CD4-positive, alpha-beta T cell (primary cell): ENCODE data around the gene ECT2L. TPM values are rescaled to one million over a fixed set of nuclear protein-coding genes. Genes with fewer than 3 reads are reported as not detected.

Source experiments
- ATAC-seq: fragments of 200-7000 bp; cut with Tn5 transposase; one replicate; pipeline ENCODE4 v1.10.0; 2022; ENCODE audit warnings: mild to moderate bottlenecking; ENCODE audit not compliant: poor library complexity
- CTCF ChIA-PET: fragments of 350-600 bp; sonication (Branson Sonifier 250); formaldehyde crosslinking; loops from one replicate; lab custom pipeline; 2021; ENCODE audit warnings: antibody characterized with exemption, inconsistent platforms; lab: Charles Lee
- POLR2A ChIA-PET: fragments of 350-600 bp; sonication (Branson Sonifier 250); formaldehyde crosslinking; loops from one replicate; lab custom pipeline; 2021; ENCODE audit warnings: antibody characterized with exemption, inconsistent platforms; lab: Charles Lee
- DNase-seq, 14 experiments: peaks; one replicate each; pipeline ENCODE4 v3.0.0-alpha.2; 2013 to 2020; ENCODE audit warnings: mixed read lengths in 2 of 14
- H3K27ac ChIP-seq, 2 donors: one replicate each; pipeline versions ENCODE4 v1.5.1 to v1.7.0; 2013; ENCODE audit warnings: low read length in 2 of 2, low read depth in 1 of 2, mild to moderate bottlenecking in 1 of 2
- H3K27me3 ChIP-seq, 2 experiments: 1 replicate in 1 of 2; 2 replicates in 1 of 2; pipeline versions ENCODE4 v1.6.1 to v1.7.0; 2013; ENCODE audit warnings: low read length in 2 of 2, control low read depth in 1 of 2, mild to moderate bottlenecking in 1 of 2, moderate library complexity in 1 of 2; ENCODE audit not compliant: insufficient read depth in 2 of 2, control insufficient read depth in 1 of 2
- H3K36me3 ChIP-seq: one replicate; pipeline ENCODE4 v1.6.1; 2013; ENCODE audit warnings: low read length, control low read depth; ENCODE audit not compliant: insufficient read depth
- H3K4me1 ChIP-seq: one replicate; pipeline ENCODE4 v1.6.1; 2013; ENCODE audit warnings: low read length, control low read depth; ENCODE audit not compliant: insufficient read depth
- H3K4me3 ChIP-seq: one replicate; pipeline ENCODE4 v1.5.1; 2013; ENCODE audit warnings: mild to moderate bottlenecking, low read length, moderate library complexity
- H3K9me3 ChIP-seq, 2 experiments: 1 replicate in 1 of 2; 2 replicates in 1 of 2; pipeline versions ENCODE4 v1.6.1 to v1.7.0; 2013; ENCODE audit warnings: low read length in 2 of 2, mild to moderate bottlenecking in 2 of 2, control low read depth in 1 of 2, moderate library complexity in 1 of 2; ENCODE audit not compliant: control insufficient read depth in 1 of 2, insufficient read depth in 1 of 2
- H3K27ac Mint-ChIP-seq: one replicate; pipeline ENCODE4 v1.8.0; 2020; ENCODE audit warnings: mixed read lengths
- H3K27me3 Mint-ChIP-seq: one replicate; pipeline ENCODE4 v1.8.0; 2021; ENCODE audit warnings: mixed read lengths
- H3K36me3 Mint-ChIP-seq: one replicate; pipeline ENCODE4 v1.8.0; 2021; ENCODE audit warnings: low read depth, mixed read lengths
- H3K4me1 Mint-ChIP-seq: one replicate; pipeline ENCODE4 v1.8.0; 2021; ENCODE audit warnings: low read depth, mixed read lengths
- H3K4me3 Mint-ChIP-seq: one replicate; pipeline ENCODE4 v1.8.0; 2020; ENCODE audit warnings: mild to moderate bottlenecking, mixed read lengths
- H3K9me3 Mint-ChIP-seq: one replicate; pipeline ENCODE4 v1.8.0; 2020; ENCODE audit warnings: mixed read lengths
- intact Hi-C, 2 experiments: fragments of 100-400 bp; cut with DNase I in 1 of 2; cut with micrococcal nuclease in 1 of 2; formaldehyde crosslinking; loops; one replicate each; pipeline versions ENCODE4 v1.15.1 to v1.9.0; 2023 to 2025; cut with DNase I, micrococcal nuclease
- total RNA-seq, 174 experiments: library from RNA in 2 of 174; stranded (reverse) in 2 of 174; gene quantifications; one replicate each; pipeline ENCODE4 v1.2.3 and lab custom pipeline; 2021 to 2026
- TF ChIP-seq, protein P1 (sequence below): fragments of 200-600 bp; IDR thresholded peaks from one replicate; pipeline ENCODE4 v1.8.0; 2022; ENCODE audit warnings: antibody characterized with exemption, mild to moderate bottlenecking

Gene ECT2L
- total RNA-seq, 2 experiments from 2014 or later: not detected

DNA sequence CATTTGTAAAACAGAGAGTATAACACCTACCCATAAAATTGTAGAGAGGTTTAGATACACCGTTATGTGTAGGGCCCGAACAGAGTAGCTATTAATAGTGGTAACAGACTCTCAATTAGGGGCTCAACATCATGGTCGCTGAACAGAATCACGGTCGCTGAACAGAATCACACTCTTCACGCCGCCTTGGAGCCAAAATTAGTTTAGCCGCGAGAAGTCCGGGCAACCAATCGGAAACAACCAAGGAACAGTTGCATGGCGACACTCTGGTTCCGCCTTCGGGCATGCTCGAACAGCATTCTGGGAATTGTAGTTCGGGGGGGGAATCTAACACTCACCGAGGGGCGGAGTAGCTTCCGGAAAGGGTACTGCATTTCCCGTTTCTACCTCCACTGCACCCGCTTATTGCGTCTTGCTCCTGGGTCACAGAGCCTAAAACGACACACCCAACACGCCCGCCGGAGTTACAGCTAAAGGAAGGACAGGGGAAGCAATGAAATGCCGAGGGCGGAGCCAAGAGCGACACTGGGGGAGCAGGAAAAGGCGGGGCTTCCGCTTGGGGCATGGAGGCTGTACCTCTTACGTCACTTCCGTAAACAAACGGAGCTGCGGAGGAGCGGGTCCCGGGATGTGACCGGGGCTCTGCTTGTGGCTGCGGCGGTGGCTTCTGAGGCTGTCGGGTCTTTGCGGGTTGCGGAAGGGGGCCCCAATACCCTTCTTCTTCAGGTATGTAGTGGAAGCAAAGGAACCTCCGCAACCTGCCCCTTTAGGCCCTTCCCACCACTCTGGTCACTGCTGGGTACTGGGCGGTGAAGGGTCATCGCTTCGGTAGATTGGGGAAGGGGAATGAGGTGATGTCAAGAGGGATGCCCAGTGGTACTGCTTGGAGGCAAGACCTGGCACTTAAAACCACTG is 22.5 kb upstream of the ECT2L start, which contains the start of gene CCDC28A:
CCDC28A (plus strand) TSS at position 593 of the 915 bp plus-strand sequence. CDS start 2,352 bp downstream, outside the sequence.
- Mint-ChIP-seq H3K4me1 (peaks cover 39% of the 10 kb centered on the region), H3K9me3 (no peaks in the 10 kb centered on the region), H3K27ac (peak within 1 kb of the TSS; percentile 98), H3K36me3 (peaks cover 39% of the 10 kb centered on the region), H3K4me3 (peak within 1 kb of the TSS; percentile 98), H3K27me3 (no peaks in the 10 kb centered on the region)
- intact Hi-C loops: loop anchor here (2.0 to 10.0 kb wide), 6 partner anchors 214 to 1559 kb away; partner anchors contain the start of genes CITED2 (in 2 of the 2), ABRACL (in 1 of the 2), HEBP2 (in 1 of the 2) and IFNGR1 (in 1 of the 2)
- ChIA-PET CTCF (interaction anchor here (1.0 kb wide), 1 partner anchor 183 kb away, joined by 3 read pairs; no protein-coding TSS in a partner anchor), POLR2A (interaction anchor here (0.6 to 3.3 kb wide), 13 partner anchors 81 to 905 kb away, joined by 3 to 52 read pairs (median 4); partner anchors contain the start of genes CITED2, HEBP2 and TXLNB)
- Histone ChIP-seq H3K27me3 (no peaks in the 10 kb centered on the region), H3K27ac (peak within 1 kb of the TSS; percentile 93 to 97), H3K9me3 (no peaks in the 10 kb centered on the region), H3K36me3 (peaks cover 25% of the 10 kb centered on the region), H3K4me1 (peaks cover 11% of the 10 kb centered on the region), H3K4me3 (peak within 1 kb of the TSS; percentile 85)
- peak; percentile 84 for ATAC-seq
- TF ChIP-seq, protein P1, sequence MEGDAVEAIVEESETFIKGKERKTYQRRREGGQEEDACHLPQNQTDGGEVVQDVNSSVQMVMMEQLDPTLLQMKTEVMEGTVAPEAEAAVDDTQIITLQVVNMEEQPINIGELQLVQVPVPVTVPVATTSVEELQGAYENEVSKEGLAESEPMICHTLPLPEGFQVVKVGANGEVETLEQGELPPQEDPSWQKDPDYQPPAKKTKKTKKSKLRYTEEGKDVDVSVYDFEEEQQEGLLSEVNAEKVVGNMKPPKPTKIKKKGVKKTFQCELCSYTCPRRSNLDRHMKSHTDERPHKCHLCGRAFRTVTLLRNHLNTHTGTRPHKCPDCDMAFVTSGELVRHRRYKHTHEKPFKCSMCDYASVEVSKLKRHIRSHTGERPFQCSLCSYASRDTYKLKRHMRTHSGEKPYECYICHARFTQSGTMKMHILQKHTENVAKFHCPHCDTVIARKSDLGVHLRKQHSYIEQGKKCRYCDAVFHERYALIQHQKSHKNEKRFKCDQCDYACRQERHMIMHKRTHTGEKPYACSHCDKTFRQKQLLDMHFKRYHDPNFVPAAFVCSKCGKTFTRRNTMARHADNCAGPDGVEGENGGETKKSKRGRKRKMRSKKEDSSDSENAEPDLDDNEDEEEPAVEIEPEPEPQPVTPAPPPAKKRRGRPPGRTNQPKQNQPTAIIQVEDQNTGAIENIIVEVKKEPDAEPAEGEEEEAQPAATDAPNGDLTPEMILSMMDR: no peak
- peak; percentile 87 to 97 (median 92) for DNase-seq

DNA sequence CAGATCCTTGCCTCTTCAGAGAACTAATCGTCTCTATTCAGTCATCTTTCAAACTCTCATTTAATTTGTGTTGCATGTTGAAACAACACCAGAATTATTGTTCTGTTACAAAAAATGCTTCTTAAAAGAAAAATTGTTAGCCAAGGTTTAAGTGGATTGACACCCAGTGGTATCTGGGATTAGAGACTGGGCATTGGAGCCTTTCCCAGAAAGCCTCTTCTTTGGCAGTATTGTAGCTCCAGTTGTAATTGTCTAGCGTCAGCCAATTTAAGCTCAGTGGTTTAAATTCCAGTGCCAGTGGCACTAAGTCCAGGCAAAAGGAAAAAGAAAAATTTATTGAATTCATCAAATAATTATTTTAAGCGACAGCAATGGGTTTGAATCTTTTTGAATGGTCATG is 21.5 kb upstream of the ECT2L start:
- H3K4me1 ChIP-seq: peaks cover 11% of the 10 kb centered on the region
- H3K27ac ChIP-seq: no peak overlapping the region
- TF ChIP-seq, protein P1: no peak
- H3K9me3 Mint-ChIP-seq: no peaks in the 10 kb centered on the region
- CTCF ChIA-PET: no interaction called here
- peaks cover 47% of the 10 kb centered on the region for H3K36me3 Mint-ChIP-seq
- H3K27ac Mint-ChIP-seq: peak overlapping the region; percentile 98
- peaks cover 45% of the 10 kb centered on the region for H3K4me1 Mint-ChIP-seq
- POLR2A ChIA-PET: interaction anchor here (3.3 kb wide), 1 partner anchor 600 kb away, joined by 52 read pairs; the partner anchor contains the start of gene CITED2
- intact Hi-C loops: loop anchor here (5.0 to 10.0 kb wide), 5 partner anchors 213 to 1560 kb away; partner anchors contain the start of genes ABRACL (in 1 of the 2), HEBP2 (in 1 of the 2), IFNGR1 (in 1 of the 2) and REPS1 (in 1 of the 2)
- no peaks in the 10 kb centered on the region for H3K27me3 Mint-ChIP-seq
- DNase-seq (no peak), ATAC-seq (no peak)
- H3K36me3 ChIP-seq: peaks cover 25% of the 10 kb centered on the region
- peak overlapping the region; percentile 85 for H3K4me3 ChIP-seq
- peak overlapping the region; percentile 98 for H3K4me3 Mint-ChIP-seq
- no peaks in the 10 kb centered on the region for H3K27me3 ChIP-seq
- H3K9me3 ChIP-seq: no peaks in the 10 kb centered on the region

DNA sequence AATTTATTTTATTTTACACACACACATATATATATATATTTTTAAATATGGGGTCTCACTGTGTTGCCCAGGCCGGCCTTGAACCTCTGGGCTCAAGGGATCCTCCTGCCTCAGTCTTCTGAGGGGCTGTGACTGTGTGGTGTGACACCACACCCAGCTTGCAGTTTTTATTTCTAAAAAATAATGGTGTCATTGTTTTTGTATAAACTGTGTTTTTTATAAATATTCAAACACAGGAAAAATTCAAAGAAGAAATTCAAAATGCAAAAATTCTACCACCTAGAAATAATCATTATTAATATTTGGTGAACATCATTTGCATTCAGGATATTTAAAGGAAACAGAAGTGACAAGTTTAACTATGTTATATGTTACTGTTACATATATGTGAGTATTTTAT is 19.2 kb upstream of the ECT2L start:
- no peak overlapping the region for H3K4me3 Mint-ChIP-seq
- Histone ChIP-seq H3K27me3 (no peaks in the 10 kb centered on the region), H3K4me3 (no peak overlapping the region), H3K27ac (no peak overlapping the region), H3K9me3 (no peaks in the 10 kb centered on the region), H3K36me3 (peaks cover 43% of the 10 kb centered on the region), H3K4me1 (peaks cover 11% of the 10 kb centered on the region)
- intact Hi-C loops: loop anchor here in 1 of 2 experiments (5.0 to 10.0 kb wide), 2 partner anchors 211 to 1562 kb away; partner anchors contain the start of genes IFNGR1 and REPS1
- H3K27ac Mint-ChIP-seq: no peak overlapping the region
- H3K27me3 Mint-ChIP-seq: no peaks in the 10 kb centered on the region
- H3K4me1 Mint-ChIP-seq: peaks cover 45% of the 10 kb centered on the region
- peaks cover 68% of the 10 kb centered on the region for H3K36me3 Mint-ChIP-seq
- CTCF ChIA-PET: no interaction called here
- DNase-seq (no peak), ATAC-seq (no peak)
- TF ChIP-seq, protein P1: no peak
- no peaks in the 10 kb centered on the region for H3K9me3 Mint-ChIP-seq
- POLR2A ChIA-PET: no interaction called here
